Stimulated activated naive CD8-positive, alpha-beta T cell treated with anti-CD3 and anti-CD28 coated beads, Interleukin-15, amount 100 ng/mL, for 72 hours (primary cell): ENCODE measurements around the gene ZNF121.
"Not testable (repeated sequence)": the region's sequence is repeated elsewhere in the genome, so short reads cannot be mapped to it uniquely, and the experiment has no call there.

Source experiments
- ATAC-seq: fragments of 150-1000 bp; cut with Tn5 transposase; 2 replicates; pipeline ENCODE4 v1.10.0; 2021; ENCODE audit warnings: mild to moderate bottlenecking, moderate library complexity
- DNase-seq, 2 donors: peaks; one replicate each; pipeline ENCODE4 v3.0.0; 2021 to 2022
- H3K27ac Mint-ChIP-seq, 2 donors: one replicate each; pipeline ENCODE4 v1.8.0; 2022; ENCODE audit warnings: mild to moderate bottlenecking in 2 of 2, mixed read lengths in 2 of 2, moderate library complexity in 2 of 2
- H3K27me3 Mint-ChIP-seq: one replicate; pipeline ENCODE4 v1.8.0; 2022; ENCODE audit warnings: mixed read lengths
- H3K4me1 Mint-ChIP-seq: one replicate; pipeline ENCODE4 v1.8.0; 2022; ENCODE audit warnings: mild to moderate bottlenecking, mixed read lengths
- H3K4me3 Mint-ChIP-seq, 2 donors: one replicate each; pipeline ENCODE4 v1.8.0; 2022; ENCODE audit warnings: mild to moderate bottlenecking in 2 of 2, mixed read lengths in 2 of 2, moderate library complexity in 1 of 2
- H3K9me3 Mint-ChIP-seq, 2 donors: one replicate each; pipeline ENCODE4 v1.8.0; 2022; ENCODE audit warnings: mixed read lengths in 2 of 2

ZNF121 gene

GRCh38 chr19:9565900-9566705 is 18.2 kb downstream of the ZNF121 start:
- no peak overlapping the region for H3K4me3 Mint-ChIP-seq
- ATAC-seq, result no peak
- H3K9me3 Mint-ChIP-seq, result peaks cover 39 to 63% of the 10 kb centered on the region in 2 donors
- no peaks in the 10 kb centered on the region for H3K4me1 Mint-ChIP-seq
- no peaks in the 10 kb centered on the region for H3K27me3 Mint-ChIP-seq
- no peak for DNase-seq
- no peak overlapping the region for H3K27ac Mint-ChIP-seq

DNA sequence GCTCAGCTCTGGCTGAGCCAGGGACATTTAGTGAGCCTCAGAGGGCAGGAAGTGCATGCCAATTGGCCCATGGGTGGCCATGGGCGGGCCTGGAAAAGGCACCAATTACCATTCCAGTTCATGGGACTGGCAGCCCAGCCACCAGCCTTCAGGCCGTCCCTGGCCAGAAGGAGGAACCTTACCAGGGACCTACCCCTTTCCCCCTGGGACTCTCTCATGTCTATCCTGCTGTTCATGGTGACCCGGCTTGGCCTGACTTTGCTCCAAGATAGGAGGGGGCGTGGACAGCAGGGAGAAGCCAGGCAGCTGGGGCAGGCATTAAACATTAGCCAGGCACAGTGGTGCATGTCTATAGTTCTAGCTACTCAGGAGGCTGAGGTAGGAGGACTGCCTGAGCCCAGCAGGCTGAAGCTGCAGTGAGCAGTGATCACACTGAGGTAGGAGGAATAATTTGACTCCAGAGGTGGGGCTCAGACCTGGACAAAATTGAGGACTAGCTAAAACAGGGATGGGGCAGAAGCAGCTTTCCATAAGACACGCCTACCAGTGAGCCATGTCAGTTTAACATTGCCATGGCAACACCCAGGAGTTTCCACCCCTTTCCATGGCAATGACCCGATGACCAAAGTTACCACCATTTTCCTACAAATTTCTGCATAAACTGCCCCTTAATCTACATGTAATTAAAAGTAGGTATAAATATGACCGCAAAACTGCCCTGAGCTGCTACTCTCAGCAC is 31.6 kb downstream of the ZNF121 start:
- DNase-seq (no peak), ATAC-seq (no peak)
- H3K27me3 Mint-ChIP-seq, result no peaks in the 10 kb centered on the region
- no peaks in the 10 kb centered on the region for H3K4me1 Mint-ChIP-seq
- H3K4me3 Mint-ChIP-seq, result no peak overlapping the region
- H3K27ac Mint-ChIP-seq, result no peak overlapping the region
- peaks cover 15 to 30% of the 10 kb centered on the region in 2 donors for H3K9me3 Mint-ChIP-seq

- Mint-ChIP-seq H3K4me3 (no peak overlapping the region), H3K9me3 (peaks cover 22 to 23% of the 10 kb centered on the region in 2 donors), H3K4me1 (no peaks in the 10 kb centered on the region), H3K27me3 (no peaks in the 10 kb centered on the region), H3K27ac (no peak overlapping the region)
- DNase-seq (no peak), ATAC-seq (no peak)
Observed at GRCh38 chr19:9547870-9548269, 36.4 kb downstream of the ZNF121 start.

- peaks cover 19 to 20% of the 10 kb centered on the region in 2 donors for H3K9me3 Mint-ChIP-seq
- H3K4me3 Mint-ChIP-seq, H3K27me3 Mint-ChIP-seq, ATAC-seq, DNase-seq, H3K27ac Mint-ChIP-seq: not testable (repeated sequence)
- peaks cover 25% of the 10 kb centered on the region for H3K4me1 Mint-ChIP-seq
Observed at GRCh38 chr19:9541281-9541680, 43.0 kb downstream of the ZNF121 start.

- DNase-seq, result not testable (repeated sequence)
- peaks cover 20 to 31% of the 10 kb centered on the region in 2 donors for H3K9me3 Mint-ChIP-seq
Observed at GRCh38 chr19:9539921-9540320, 44.4 kb downstream of the ZNF121 start.

DNA sequence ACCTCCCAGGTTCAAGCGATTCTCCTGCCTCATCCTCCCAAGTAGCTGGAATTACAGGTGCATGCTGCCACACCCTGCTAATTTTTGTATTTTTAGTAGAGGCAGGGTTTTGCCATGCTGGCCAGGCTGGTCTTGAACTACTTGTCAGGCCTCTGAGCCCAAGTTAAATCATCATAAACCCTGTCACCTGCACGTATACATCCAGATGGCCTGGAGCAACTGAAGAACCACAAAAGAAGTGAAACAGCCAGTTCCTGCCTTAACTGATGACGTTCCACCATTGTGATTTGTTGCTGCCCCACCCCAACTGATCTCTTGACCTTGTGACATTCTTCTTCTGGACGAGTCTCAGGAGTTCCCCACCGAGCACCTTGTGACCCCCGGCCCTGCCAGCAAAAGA is 45.1 kb downstream of the ZNF121 start:
- H3K4me3 Mint-ChIP-seq, result peak overlapping the region; percentile 96 to 99

More at GRCh38 chr19:9539921-9540320, 44.4 kb downstream of the ZNF121 start:
- peak overlapping the region; percentile 39 to 99 for H3K4me3 Mint-ChIP-seq
- H3K27me3 Mint-ChIP-seq, ATAC-seq: not testable (repeated sequence)
- peak overlapping the region in 1 of 2 donors; percentile 84 for H3K27ac Mint-ChIP-seq
- peaks cover 25% of the 10 kb centered on the region for H3K4me1 Mint-ChIP-seq

DNA sequence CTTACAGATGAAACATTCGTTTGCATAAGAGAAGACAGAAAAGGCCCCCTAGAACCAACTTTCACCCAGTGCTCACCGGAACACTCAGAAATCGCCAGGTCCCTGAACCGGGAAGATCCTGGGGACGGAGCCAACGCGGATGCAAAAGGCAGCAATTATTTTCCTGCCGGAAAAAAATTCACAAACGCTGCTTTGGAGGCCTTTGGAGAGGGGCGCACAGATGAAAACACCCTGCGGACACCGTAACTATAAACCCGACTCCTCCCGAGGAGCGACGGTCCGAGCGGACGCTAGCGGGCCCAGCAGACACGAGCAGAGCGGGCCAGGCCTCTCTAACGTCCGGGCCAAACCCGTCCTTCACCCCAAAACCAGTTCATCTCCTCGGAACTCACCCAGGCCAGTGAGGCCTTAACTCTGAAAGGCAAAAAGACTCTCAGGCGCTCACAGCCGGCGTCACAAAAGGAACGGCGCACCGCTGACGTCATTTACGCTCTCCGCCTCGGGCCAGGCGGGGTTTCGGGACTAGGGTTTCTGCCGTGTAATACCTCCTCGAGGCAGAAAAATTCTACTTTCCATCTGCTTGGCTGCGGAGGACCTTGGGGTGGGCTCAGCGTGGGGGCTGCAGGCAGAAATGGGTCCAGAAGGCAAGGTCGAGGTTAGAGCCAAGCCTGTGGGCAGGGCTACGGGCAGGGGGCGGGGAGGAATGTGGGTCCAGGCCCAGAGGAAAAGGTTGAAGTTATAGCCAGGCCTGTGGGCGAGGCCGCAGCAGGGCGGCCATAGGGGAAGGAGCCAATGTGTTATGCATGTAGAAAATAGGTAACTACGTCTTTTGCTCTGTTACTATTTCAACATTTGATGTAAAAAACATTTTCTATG is 45.9 kb downstream of the ZNF121 start, which contains the start of gene ZNF426:
Gene ZNF426 (minus strand): TSS at position 463 of the 876 bp plus-strand sequence. CDS start 2,413 bp downstream, outside the sequence.
- peaks cover 25% of the 10 kb centered on the region for H3K4me1 Mint-ChIP-seq
- H3K27ac Mint-ChIP-seq, result peak within 1 kb of the TSS; percentile 99
- DNase-seq (peak; percentile 82 to 89), ATAC-seq (peak; percentile 99)
- no peaks in the 10 kb centered on the region for H3K27me3 Mint-ChIP-seq
- H3K9me3 Mint-ChIP-seq, result peaks cover 31 to 41% of the 10 kb centered on the region in 2 donors
- peak within 1 kb of the TSS; percentile 96 to 99 for H3K4me3 Mint-ChIP-seq

More for the DNA sequence above, 45.1 kb downstream of the ZNF121 start:
- Mint-ChIP-seq H3K27ac (peak overlapping the region in 1 of 2 donors; percentile 84), H3K9me3 (peaks cover 23 to 33% of the 10 kb centered on the region in 2 donors), H3K4me1 (peaks cover 25% of the 10 kb centered on the region)
- H3K27me3 Mint-ChIP-seq, DNase-seq, ATAC-seq: not testable (repeated sequence)

- Mint-ChIP-seq H3K4me3 (no peak overlapping the region), H3K9me3 (peaks cover 45 to 59% of the 10 kb centered on the region in 2 donors), H3K4me1 (peaks cover 25% of the 10 kb centered on the region), H3K27me3 (no peaks in the 10 kb centered on the region), H3K27ac (no peak overlapping the region)
- DNase-seq (no peak), ATAC-seq (no peak)
Observed at GRCh38 chr19:9535934-9536333, 48.4 kb downstream of the ZNF121 start.

DNA sequence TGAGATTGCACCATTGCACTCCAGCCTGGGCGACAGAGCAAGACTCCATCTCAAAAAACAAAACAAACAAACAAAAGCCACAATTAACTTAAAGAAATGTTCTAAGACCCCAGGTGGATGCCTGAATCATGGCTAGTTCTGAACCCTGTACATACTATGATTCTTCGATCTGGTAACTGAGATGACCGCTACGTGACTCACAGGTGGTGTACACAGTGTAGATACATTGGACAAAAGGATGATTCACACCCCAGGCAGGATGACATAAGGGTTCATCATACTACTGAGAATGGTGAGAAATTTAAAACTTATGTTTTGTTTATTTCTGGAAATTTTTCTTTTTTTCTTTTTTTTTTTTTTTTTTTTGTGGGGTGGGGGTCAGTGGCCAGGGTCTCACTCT is 52.4 kb downstream of the ZNF121 start:
- H3K27ac Mint-ChIP-seq, result no peak overlapping the region
- peaks cover 44 to 60% of the 10 kb centered on the region in 2 donors for H3K9me3 Mint-ChIP-seq
- no peak for ATAC-seq

GRCh38 chr19:9528757-9529336 is 55.5 kb downstream of the ZNF121 start:
- H3K9me3 Mint-ChIP-seq, result peaks cover 49 to 62% of the 10 kb centered on the region in 2 donors
- no peaks in the 10 kb centered on the region for H3K4me1 Mint-ChIP-seq
- ATAC-seq, result no peak
- H3K4me3 Mint-ChIP-seq, result no peak overlapping the region
- H3K27me3 Mint-ChIP-seq, result no peaks in the 10 kb centered on the region
- no peak for DNase-seq
- H3K27ac Mint-ChIP-seq, result no peak overlapping the region

More for the DNA sequence above, 52.4 kb downstream of the ZNF121 start:
- H3K4me1 Mint-ChIP-seq, result no peaks in the 10 kb centered on the region
- H3K4me3 Mint-ChIP-seq, result no peak overlapping the region
- no peaks in the 10 kb centered on the region for H3K27me3 Mint-ChIP-seq
- no peak for DNase-seq

DNA sequence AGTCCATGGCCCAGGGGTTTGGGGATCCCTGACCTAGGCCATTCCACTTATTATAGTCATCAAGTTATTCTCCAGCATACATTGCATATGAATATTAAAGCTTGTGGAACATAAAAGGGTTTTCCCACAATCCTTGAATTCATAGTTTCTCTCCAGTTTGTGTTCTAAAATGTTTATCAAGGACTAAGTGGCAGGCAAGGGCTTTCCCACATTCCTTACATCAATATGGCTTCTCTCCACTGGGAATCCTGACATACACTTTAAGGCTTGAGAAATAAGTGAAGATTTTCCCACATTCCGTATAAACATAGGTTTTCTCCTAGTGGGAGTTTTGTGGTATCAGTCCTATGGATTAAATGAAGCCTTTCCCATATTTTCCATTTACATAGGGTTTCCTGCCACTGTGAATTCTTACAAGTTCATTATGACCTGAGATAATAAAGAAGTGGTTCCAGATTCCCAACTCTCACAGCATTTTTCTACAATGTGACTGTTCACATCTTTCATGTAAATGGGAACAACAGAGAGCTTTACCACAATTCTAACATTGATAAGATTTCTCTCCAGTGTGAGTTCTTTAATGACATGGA is 60.3 kb downstream of the ZNF121 start:
- Mint-ChIP-seq H3K27me3 (no peaks in the 10 kb centered on the region), H3K27ac (no peak overlapping the region), H3K9me3 (peaks cover 43 to 67% of the 10 kb centered on the region in 2 donors), H3K4me1 (no peaks in the 10 kb centered on the region), H3K4me3 (no peak overlapping the region)
- no peak for DNase-seq
- ATAC-seq, result no peak
